IPS-18a (cell line): Measurements from ENCODE around the gene CXCR6.

Source experiments
- H3K27ac ChIP-seq: one replicate; pipeline ENCODE4 v1.5.1; 2013; ENCODE audit warnings: low read length
- H3K27me3 ChIP-seq: one replicate; pipeline ENCODE4 v1.6.1; 2013; ENCODE audit warnings: mild to moderate bottlenecking, low read length; ENCODE audit not compliant: control insufficient read depth, insufficient read depth
- H3K36me3 ChIP-seq: one replicate; pipeline ENCODE4 v1.6.1; 2013; ENCODE audit warnings: low read depth, low read length; ENCODE audit not compliant: control insufficient read depth
- H3K4me1 ChIP-seq: one replicate; pipeline ENCODE4 v1.6.1; 2013; ENCODE audit warnings: low read depth, low read length; ENCODE audit not compliant: control insufficient read depth
- H3K4me3 ChIP-seq: one replicate; pipeline ENCODE4 v1.5.1; 2013; ENCODE audit warnings: low read length
- H3K9ac ChIP-seq: one replicate; pipeline ENCODE4 v1.6.1; 2013; ENCODE audit warnings: mild to moderate bottlenecking, low read length, moderate library complexity
- H3K9me3 ChIP-seq: one replicate; pipeline ENCODE4 v1.6.1; 2013; ENCODE audit warnings: low read depth, low read length; ENCODE audit not compliant: control insufficient read depth

The CXCR6 gene

GRCh38 chr3:45951946-45952345 is 8.7 kb downstream of the CXCR6 start:
- Histone ChIP-seq H3K4me1 (no peaks in the 10 kb centered on the region), H3K36me3 (peaks cover 82% of the 10 kb centered on the region), H3K9me3 (no peaks in the 10 kb centered on the region), H3K27me3 (no peaks in the 10 kb centered on the region), H3K27ac (no peak overlapping the region), H3K4me3 (no peak overlapping the region), H3K9ac (no peak overlapping the region)

- Histone ChIP-seq H3K4me1 (no peaks in the 10 kb centered on the region), H3K27me3 (no peaks in the 10 kb centered on the region), H3K27ac (no peak overlapping the region), H3K36me3 (peaks cover 80% of the 10 kb centered on the region), H3K4me3 (no peak overlapping the region), H3K9ac (no peak overlapping the region), H3K9me3 (no peaks in the 10 kb centered on the region)
Observed at GRCh38 chr3:45952456-45952855, 9.2 kb downstream of the CXCR6 start.

- Histone ChIP-seq H3K9me3 (no peaks in the 10 kb centered on the region), H3K27me3 (no peaks in the 10 kb centered on the region), H3K4me1 (no peaks in the 10 kb centered on the region), H3K4me3 (no peak overlapping the region), H3K36me3 (peaks cover 82% of the 10 kb centered on the region), H3K27ac (no peak overlapping the region), H3K9ac (no peak overlapping the region)
Observed at GRCh38 chr3:45953536-45953935, 10.3 kb downstream of the CXCR6 start.

- Histone ChIP-seq H3K9me3 (no peaks in the 10 kb centered on the region), H3K9ac (no peak overlapping the region), H3K4me3 (no peak overlapping the region), H3K4me1 (no peaks in the 10 kb centered on the region), H3K27me3 (no peaks in the 10 kb centered on the region), H3K27ac (no peak overlapping the region), H3K36me3 (peaks cover 84% of the 10 kb centered on the region)
Observed at GRCh38 chr3:45954306-45954705, 11.0 kb downstream of the CXCR6 start.

GRCh38 chr3:45955017-45955647 is 11.9 kb downstream of the CXCR6 start:
- Histone ChIP-seq H3K9me3 (no peaks in the 10 kb centered on the region), H3K36me3 (peaks cover 90% of the 10 kb centered on the region), H3K4me3 (no peak overlapping the region), H3K9ac (no peak overlapping the region), H3K27ac (no peak overlapping the region), H3K27me3 (no peaks in the 10 kb centered on the region), H3K4me1 (no peaks in the 10 kb centered on the region)

- H3K27ac ChIP-seq = no peak overlapping the region
- no peak overlapping the region for H3K4me3 ChIP-seq
- no peaks in the 10 kb centered on the region for H3K9me3 ChIP-seq
- no peaks in the 10 kb centered on the region for H3K27me3 ChIP-seq
- peaks cover 90% of the 10 kb centered on the region for H3K36me3 ChIP-seq
- no peaks in the 10 kb centered on the region for H3K4me1 ChIP-seq
- H3K9ac ChIP-seq = no peak overlapping the region
Observed at GRCh38 chr3:45955706-45956105, 12.4 kb downstream of the CXCR6 start.

GRCh38 chr3:45957586-45957985 is 14.3 kb downstream of the CXCR6 start:
- no peaks in the 10 kb centered on the region for H3K4me1 ChIP-seq
- H3K9ac ChIP-seq = no peak overlapping the region
- peaks cover 88% of the 10 kb centered on the region for H3K36me3 ChIP-seq
- no peak overlapping the region for H3K4me3 ChIP-seq
- no peaks in the 10 kb centered on the region for H3K27me3 ChIP-seq
- H3K27ac ChIP-seq = no peak overlapping the region
- H3K9me3 ChIP-seq = no peaks in the 10 kb centered on the region

- Histone ChIP-seq H3K9ac (no peak overlapping the region), H3K27me3 (no peaks in the 10 kb centered on the region), H3K4me1 (no peaks in the 10 kb centered on the region), H3K9me3 (no peaks in the 10 kb centered on the region), H3K4me3 (no peak overlapping the region), H3K36me3 (peaks cover 89% of the 10 kb centered on the region), H3K27ac (no peak overlapping the region)
Observed at GRCh38 chr3:45958321-45958791, 15.1 kb downstream of the CXCR6 start.

GRCh38 chr3:45959201-45959600 is 15.9 kb downstream of the CXCR6 start:
- Histone ChIP-seq H3K4me1 (no peaks in the 10 kb centered on the region), H3K27me3 (no peaks in the 10 kb centered on the region), H3K4me3 (no peak overlapping the region), H3K9ac (no peak overlapping the region), H3K36me3 (peaks cover 89% of the 10 kb centered on the region), H3K9me3 (no peaks in the 10 kb centered on the region), H3K27ac (no peak overlapping the region)

GRCh38 chr3:45960289-45960688 is 17.0 kb downstream of the CXCR6 start:
- Histone ChIP-seq H3K9me3 (no peaks in the 10 kb centered on the region), H3K4me3 (no peak overlapping the region), H3K27ac (no peak overlapping the region), H3K4me1 (no peaks in the 10 kb centered on the region), H3K27me3 (no peaks in the 10 kb centered on the region), H3K9ac (no peak overlapping the region), H3K36me3 (peaks cover 89% of the 10 kb centered on the region)

GRCh38 chr3:45962033-45962432 is 18.8 kb downstream of the CXCR6 start:
- Histone ChIP-seq H3K4me3 (no peak overlapping the region), H3K9ac (no peak overlapping the region), H3K36me3 (peaks cover 92% of the 10 kb centered on the region)

GRCh38 chr3:45964139-45964538 is 20.9 kb downstream of the CXCR6 start:
- no peak overlapping the region for H3K9ac ChIP-seq
- H3K27me3 ChIP-seq = no peaks in the 10 kb centered on the region
- H3K4me1 ChIP-seq = no peaks in the 10 kb centered on the region
- peaks cover 93% of the 10 kb centered on the region for H3K36me3 ChIP-seq
- no peak overlapping the region for H3K4me3 ChIP-seq
- no peak overlapping the region for H3K27ac ChIP-seq
- H3K9me3 ChIP-seq = no peaks in the 10 kb centered on the region

More at GRCh38 chr3:45962033-45962432, 18.8 kb downstream of the CXCR6 start:
- Histone ChIP-seq H3K9me3 (no peaks in the 10 kb centered on the region), H3K4me1 (no peaks in the 10 kb centered on the region), H3K27ac (no peak overlapping the region), H3K27me3 (no peaks in the 10 kb centered on the region)
